H1 (cell line): ENCODE results near the gene MBIP. TPM values are rescaled to one million over a fixed set of nuclear protein-coding genes. Genes with fewer than 3 reads are reported as not detected.

Experiments
- CTCF ChIA-PET: fragments of 300-600 bp; sonication (Branson Sonifier 250); formaldehyde crosslinking; loops from one replicate; lab custom pipeline; 2021; ENCODE audit not compliant: partially characterized antibody; lab: Charles Lee
- POLR2A ChIA-PET: fragments of 300-600 bp; sonication (Branson Sonifier 250); formaldehyde crosslinking; loops from one replicate; lab custom pipeline; 2021; ENCODE audit warnings: inconsistent platforms; ENCODE audit not compliant: partially characterized antibody; lab: Charles Lee
- DNase-seq, 2 experiments: peaks; one replicate each; pipeline versions ENCODE4 v3.0.0 to v3.0.0-alpha.2; 2010 to 2022; ENCODE audit warnings: low spot score in 2 of 2, low read depth in 1 of 2, mixed read lengths in 1 of 2
- FAIRE-seq: peaks from 2 replicates; lab custom pipeline; 2011; peaks lifted over from hg19 to GRCh38; lab: Jason Lieb, UNC
- H2AFZ ChIP-seq: 2 replicates; pipeline ENCODE4 v1.8.1; 2012; ENCODE audit warnings: low read length, inconsistent platforms
- H2AK5ac ChIP-seq: 2 replicates; pipeline ENCODE4 v1.6.1; 2013; ENCODE audit warnings: low read depth, low read length
- H2BK120ac ChIP-seq: replicated peaks from 2 replicates; pipeline ENCODE3; 2013; ENCODE audit warnings: low read depth, low read length, inconsistent platforms
- H2BK12ac ChIP-seq: 2 replicates; pipeline ENCODE4 v1.6.1; 2013; ENCODE audit warnings: low read depth, low read length
- H2BK15ac ChIP-seq: 2 replicates; pipeline ENCODE4 v1.6.1; 2013; ENCODE audit warnings: low read length
- H2BK20ac ChIP-seq: 2 replicates; pipeline ENCODE4 v1.6.1; 2013; ENCODE audit warnings: low read length
- H2BK5ac ChIP-seq: 2 replicates; pipeline ENCODE4 v1.6.1; 2013; ENCODE audit warnings: low read depth, low read length
- H3K14ac ChIP-seq: 2 replicates; pipeline ENCODE4 v1.6.1; 2013; ENCODE audit warnings: inconsistent platforms; ENCODE audit not compliant: insufficient read length
- H3K18ac ChIP-seq: 2 replicates; pipeline ENCODE4 v1.6.1; 2013; ENCODE audit warnings: low read length; ENCODE audit errors: extremely low read depth
- H3K23ac ChIP-seq: 2 replicates; pipeline ENCODE4 v1.6.1; 2013; ENCODE audit warnings: inconsistent platforms; ENCODE audit not compliant: insufficient read length
- H3K23me2 ChIP-seq: 2 replicates; pipeline ENCODE4 v1.6.1; 2013; ENCODE audit warnings: low read depth, low read length
- H3K27ac ChIP-seq: 2 replicates; pipeline ENCODE4 v1.6.1; 2011; ENCODE audit warnings: low read depth, low read length, inconsistent platforms
- H3K27me3 ChIP-seq, 4 experiments: replicated peaks in 1 of 4; 1 replicate in 1 of 4; 2 replicates in 3 of 4; pipeline versions ENCODE4 v1.6.1 to v1.8.1; 2011 to 2013; ENCODE audit warnings: low read length in 3 of 4, mild to moderate bottlenecking in 3 of 4, inconsistent platforms in 2 of 4, mixed read lengths in 2 of 4, moderate library complexity in 1 of 4; ENCODE audit not compliant: control insufficient read depth in 3 of 4, insufficient read depth in 3 of 4; ENCODE audit errors: extremely low read depth in 1 of 4
- H3K36me3 ChIP-seq, 4 experiments: 2 replicates each; pipeline versions ENCODE4 v1.6.1 to v1.8.1; 2011 to 2013; ENCODE audit warnings: mild to moderate bottlenecking in 4 of 4, low read length in 3 of 4, moderate library complexity in 2 of 4, control low read depth in 1 of 4, inconsistent platforms in 1 of 4; ENCODE audit not compliant: insufficient read depth in 4 of 4, control insufficient read depth in 2 of 4
- H3K4ac ChIP-seq: replicated peaks from 2 replicates; pipeline ENCODE3; 2013; ENCODE audit warnings: low read length, low read depth, mixed read lengths, inconsistent platforms; ENCODE audit not compliant: insufficient read length
- H3K4me1 ChIP-seq, 4 experiments: replicated peaks in 1 of 4; 1 replicate in 1 of 4; 2 replicates in 3 of 4; pipeline versions ENCODE4 v1.6.1 to v1.8.1; 2011 to 2013; ENCODE audit warnings: low read length in 3 of 4, inconsistent platforms in 2 of 4, mixed read lengths in 1 of 4; ENCODE audit not compliant: insufficient read depth in 4 of 4, control insufficient read depth in 3 of 4
- H3K4me2 ChIP-seq, 2 experiments: 2 replicates each; pipeline versions ENCODE4 v1.6.1 to v1.8.1; 2011 to 2013; ENCODE audit warnings: low read depth in 2 of 2, low read length in 2 of 2, control low read depth in 1 of 2, inconsistent platforms in 1 of 2, mild to moderate bottlenecking in 1 of 2; ENCODE audit not compliant: insufficient read depth in 1 of 2
- H3K4me3 ChIP-seq, 4 experiments: fragments of 200-600, 300-600 bp in 1 of 4; sonication (generic), shearing (Covaris generic), sonication (Bioruptor Twin) in 1 of 4; 2 replicates each; pipeline versions ENCODE4 v1.5.1 to v1.8.1; 2011 to 2016; ENCODE audit warnings: low read length in 4 of 4, low read depth in 3 of 4, control low read depth in 2 of 4, inconsistent platforms in 2 of 4, mild to moderate bottlenecking in 2 of 4, mixed read lengths in 1 of 4, moderate library complexity in 1 of 4; ENCODE audit not compliant: insufficient read depth in 2 of 4; ENCODE audit errors: extremely low read depth in 1 of 4
- H3K56ac ChIP-seq: replicated peaks from 2 replicates; pipeline ENCODE3; 2013; ENCODE audit warnings: low read depth, mild to moderate bottlenecking, mixed read lengths, low read length, inconsistent platforms; ENCODE audit not compliant: insufficient read length
- H3K79me1 ChIP-seq: 2 replicates; pipeline ENCODE4 v1.6.1; 2013; ENCODE audit warnings: low read depth, low read length, control low read depth
- H3K79me2 ChIP-seq, 2 experiments: 2 replicates each; pipeline versions ENCODE4 v1.6.1 to v1.8.1; 2012 to 2013; ENCODE audit warnings: low read length in 2 of 2, mild to moderate bottlenecking in 2 of 2, inconsistent platforms in 1 of 2; ENCODE audit not compliant: insufficient read depth in 2 of 2, control insufficient read depth in 1 of 2
- H3K9ac ChIP-seq, 4 experiments: replicated peaks in 1 of 4; 1 replicate in 1 of 4; 2 replicates in 3 of 4; pipeline versions ENCODE4 v1.6.1 to v1.8.1; 2011 to 2013; ENCODE audit warnings: low read depth in 3 of 4, low read length in 3 of 4, control low read depth in 2 of 4, mild to moderate bottlenecking in 2 of 4, moderate library complexity in 2 of 4, inconsistent platforms in 1 of 4; ENCODE audit errors: extremely low read depth in 1 of 4
- H3K9me3 ChIP-seq, 2 experiments: 2 replicates each; pipeline versions ENCODE4 v1.6.1 to v1.8.1; 2012 to 2013; ENCODE audit warnings: mild to moderate bottlenecking in 2 of 2, moderate library complexity in 2 of 2, control low read depth in 1 of 2, inconsistent platforms in 1 of 2, low read depth in 1 of 2, low read length in 1 of 2, mixed read lengths in 1 of 2; ENCODE audit not compliant: insufficient read depth in 2 of 2
- H4K20me1 ChIP-seq, 2 experiments: replicated peaks in 1 of 2; 2 replicates each; pipeline versions ENCODE3 to v1.8.1; 2011 to 2013; ENCODE audit warnings: inconsistent platforms in 2 of 2, low read length in 2 of 2, mild to moderate bottlenecking in 1 of 2; ENCODE audit not compliant: insufficient read depth in 2 of 2, control insufficient read depth in 1 of 2
- H4K5ac ChIP-seq: 2 replicates; pipeline ENCODE4 v1.6.1; 2013; ENCODE audit warnings: low read length, low read depth, mixed read lengths, inconsistent platforms; ENCODE audit not compliant: insufficient read length
- H4K8ac ChIP-seq: 2 replicates; pipeline ENCODE4 v1.8.0; 2013; ENCODE audit warnings: mild to moderate bottlenecking, moderate library complexity, low read length, inconsistent platforms; ENCODE audit not compliant: insufficient read depth; ENCODE audit errors: extremely low read depth
- H4K91ac ChIP-seq: replicated peaks from 2 replicates; pipeline ENCODE3; 2013; ENCODE audit warnings: low read length, mixed read lengths, inconsistent platforms; ENCODE audit not compliant: insufficient read length
- WGBS, 2 experiments: shearing (Covaris generic) in 1 of 2; methylation state at CpG; one replicate each; pipeline versions ENCODE4 v1.1.6 to v1.1.7; 2013 to 2015; ENCODE audit warnings: low lambda C conversion rate in 2 of 2, mixed read lengths in 2 of 2, inconsistent platforms in 1 of 2, low coverage in 1 of 2, missing lambda C conversion rate in 1 of 2; ENCODE audit not compliant: insufficient replicate concordance in 2 of 2, insufficient coverage in 1 of 2, insufficient read length in 1 of 2; ENCODE audit errors: extremely low coverage in 1 of 2, missing lambda C conversion rate in 1 of 2; 5-methylcytosine and 5-hydroxymethylcytosine counted together
- polyA plus RNA-seq, 7 experiments: library from polyadenylated mRNA; depleted of rRNA in 3 of 7; stranded (reverse) in 5 of 7; unstranded in 2 of 7; fragments of >200 nt in 5 of 7; fragments of 200-250 nt in 2 of 7; gene quantifications; 1 replicate in 5 of 7; 2 replicates in 1 of 7; 4 replicates in 1 of 7; pipeline versions ENCODE4 v1.2.1 to v1.2.3, GENCODE V29; 2011 to 2013; ENCODE audit warnings: missing spikeins in 2 of 7, mixed read lengths in 2 of 7
- total RNA-seq: library from RNA; stranded (reverse); fragmentation: NEBNext Ultra II Directional; extraction: Animal tissue kit (Norgen Biotek cat#: 25700); gene quantifications from 2 replicates; pipeline ENCODE4 v1.2.1, GENCODE V29; 2021
- TF ChIP-seq, protein P1 (sequence below): IDR thresholded peaks from 2 replicates; pipeline ENCODE4 v1.6.1; 2011; ENCODE audit warnings: low read length, improper control_type of control experiment

MBIP gene
- total and polyA plus RNA-seq, 2 of the 8 experiments (the other 6 are each of a cell fraction or from before 2014, with no cell fraction given), result 15.0 to 27.4 TPM

DNA sequence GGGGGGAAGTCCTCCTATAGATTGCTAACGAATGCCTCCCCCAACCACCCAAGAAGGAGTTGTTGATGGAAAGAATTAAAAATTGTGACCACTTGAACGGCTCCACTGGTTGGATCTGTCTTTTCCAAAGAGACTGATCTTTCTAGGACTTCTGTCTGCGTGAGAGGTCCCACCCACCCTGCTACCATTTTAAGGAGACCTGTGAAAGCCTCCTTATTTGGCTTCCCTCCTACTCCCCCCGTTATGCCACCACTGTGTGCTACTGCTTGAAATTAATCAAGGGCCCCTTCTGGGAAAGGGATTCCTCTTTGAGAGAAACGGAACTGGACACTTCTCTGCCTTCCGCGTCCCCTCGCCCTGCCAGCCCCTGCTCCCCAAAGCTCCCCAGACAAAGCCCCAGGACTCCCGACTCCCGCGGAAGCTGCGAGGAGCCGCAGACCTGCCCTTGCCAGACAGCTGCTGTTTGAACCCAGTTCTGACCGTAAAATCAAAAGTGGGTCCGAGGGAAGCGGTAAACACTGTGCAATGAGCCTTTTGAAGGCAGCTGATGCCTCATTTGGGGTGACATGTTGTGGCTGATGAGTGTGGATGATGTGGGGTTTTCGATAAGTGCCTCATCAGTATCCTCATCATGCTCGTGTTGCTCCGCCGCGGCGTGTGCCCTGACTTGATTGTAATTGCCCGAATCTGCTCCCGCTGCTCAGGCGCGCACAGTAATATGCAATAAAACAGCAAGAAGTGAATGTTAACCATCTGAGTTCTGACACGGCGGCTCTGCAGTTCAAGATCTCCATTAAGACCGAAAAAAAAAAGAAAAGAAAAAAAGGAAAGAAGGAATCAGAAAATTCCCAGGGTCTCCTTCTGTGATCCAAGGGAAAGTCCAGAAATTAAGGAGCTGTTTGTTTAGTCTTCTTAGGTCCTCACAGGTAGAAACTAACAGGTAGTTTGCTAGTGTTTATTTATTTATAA is 48.2 kb downstream of the MBIP start:
- CTCF ChIA-PET, result interaction anchor here (0.6 to 3.2 kb wide), 5 partner anchors 15 to 283 kb away, joined by 3 to 11 read pairs (median 4); no protein-coding TSS in a partner anchor
- WGBS, 2 experiments, result 65% methylated on average over 29 of the region's 29 CpGs; no CpG with 5 or more reads in 1 of the 2 experiments
- Histone ChIP-seq H3K9me3 (no peaks in the 10 kb centered on the region), H3K14ac (no peak overlapping the region), H4K5ac (no peak overlapping the region), H3K79me1 (no peaks in the 10 kb centered on the region), H2AFZ (peak overlapping the region; percentile 77), H2BK20ac (no peak overlapping the region), H3K4me3 (peak overlapping the region in 2 of 4 experiments; percentile 41 to 49; a peak in 3 of 8 replicates), H3K56ac (no peak overlapping the region), H2BK5ac (peak overlapping the region; percentile 37; the same call in 1 of the 2 replicates), H3K79me2 (no peaks in the 10 kb centered on the region), H2BK12ac (peak overlapping the region; percentile 85), H4K91ac (peak overlapping the region; percentile 31), H2AK5ac (no peak overlapping the region), H3K27me3 (peaks cover 0 to 3% (median 0%) of the 10 kb centered on the region in 4 experiments; a peak in 1 of 7 replicates), H3K27ac (no peak overlapping the region), H3K4me2 (peak overlapping the region; percentile 43 to 92), H3K36me3 (no peaks in the 10 kb centered on the region), H3K9ac (no peak overlapping the region; a peak in 1 of 7 replicates), H4K20me1 (no peaks in the 10 kb centered on the region), H3K23ac (no peak overlapping the region), H3K23me2 (peaks cover 3% of the 10 kb centered on the region), H2BK120ac (peak overlapping the region; percentile 52), H3K4me1 (peaks cover 6 to 40% (median 30%) of the 10 kb centered on the region in 4 experiments; a peak in 6 of 7 replicates), H3K4ac (no peak overlapping the region), H3K18ac (peak overlapping the region; percentile 79), H4K8ac (no peak overlapping the region), H2BK15ac (peak overlapping the region; percentile 40; the same call in 1 of the 2 replicates)
- TF ChIP-seq, protein P1, sequence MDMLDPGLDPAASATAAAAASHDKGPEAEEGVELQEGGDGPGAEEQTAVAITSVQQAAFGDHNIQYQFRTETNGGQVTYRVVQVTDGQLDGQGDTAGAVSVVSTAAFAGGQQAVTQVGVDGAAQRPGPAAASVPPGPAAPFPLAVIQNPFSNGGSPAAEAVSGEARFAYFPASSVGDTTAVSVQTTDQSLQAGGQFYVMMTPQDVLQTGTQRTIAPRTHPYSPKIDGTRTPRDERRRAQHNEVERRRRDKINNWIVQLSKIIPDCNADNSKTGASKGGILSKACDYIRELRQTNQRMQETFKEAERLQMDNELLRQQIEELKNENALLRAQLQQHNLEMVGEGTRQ, result no peak
- FAIRE-seq, result no peak
- DNase-seq, result no peak
- POLR2A ChIA-PET, result interaction anchor here (2.3 kb wide), 1 partner anchor 8 kb away, joined by 8 read pairs; no protein-coding TSS in a partner anchor
